Posterior vena cava (tissue), 2 donors: ENCODE results near the gene PTX4. TPM values are rescaled to one million over a fixed set of nuclear protein-coding genes. Genes with fewer than 3 reads are reported as not detected.
"Not testable (repeated sequence)": the region's sequence is repeated elsewhere in the genome, so short reads cannot be mapped to it uniquely, and the experiment has no call there.

ENCODE experiments used
- DNase-seq: peaks from one replicate; pipeline ENCODE4 v3.0.0-alpha.2; 2020; ENCODE audit warnings: low spot score
- intact Hi-C, 2 donors: fragments of 100-400 bp; cut with DNase I; formaldehyde crosslinking; loops; one replicate each; pipeline versions ENCODE4 v1.14.1 to v1.14.2; 2022 to 2023
- total RNA-seq, 2 donors: library from RNA; stranded (reverse); fragmentation: NEBNext Ultra II Directional; extraction: Animal tissue kit (Norgen Biotek cat#: 25700); gene quantifications; one replicate each; pipeline ENCODE4 v1.2.1, GENCODE V29; 2021
- donor health status: DM: yes; HTN: yes; CAD: no.
- donor health status: DM: yes; HTN: yes; CAD: no.

PTX4 gene
- total RNA-seq, 2 donors from 2014 or later, result 0.14 TPM; not detected in 1

GRCh38 chr16:1470481-1471251, 18.1 kb downstream of the PTX4 start:
- DNase-seq, result no peak
- intact Hi-C loops, result no loop called here

- no peak for DNase-seq
- intact Hi-C loops, result no loop called here
Observed at GRCh38 chr16:1469693-1470201, 19.0 kb downstream of the PTX4 start.

- intact Hi-C loops, DNase-seq: not testable (repeated sequence)
Observed at GRCh38 chr16:1469141-1469540, 19.6 kb downstream of the PTX4 start.

- no peak for DNase-seq
- intact Hi-C loops, result no loop called here
Observed at GRCh38 chr16:1468426-1468810, 20.3 kb downstream of the PTX4 start.

GRCh38 chr16:1466968-1467521, 21.7 kb downstream of the PTX4 start:
- DNase-seq, result no peak
- intact Hi-C loops, result no loop called here

GRCh38 chr16:1466054-1466453, 22.7 kb downstream of the PTX4 start:
- intact Hi-C loops, result no loop called here
- DNase-seq, result no peak

GRCh38 chr16:1465567-1465915, 23.2 kb downstream of the PTX4 start:
- no peak for DNase-seq
- intact Hi-C loops, result no loop called here

GRCh38 chr16:1464894-1465566, 23.7 kb downstream of the PTX4 start:
- DNase-seq, result no peak
- intact Hi-C loops, result loop anchor here in 1 of 2 donors (5.0 kb wide), 1 partner anchor 97 kb away; no protein-coding TSS in a partner anchor

- intact Hi-C loops, result loop anchor here in 1 of 2 donors (5.0 kb wide), 1 partner anchor 98 kb away; no protein-coding TSS in a partner anchor
- no peak for DNase-seq
Observed at GRCh38 chr16:1464196-1464893, 24.4 kb downstream of the PTX4 start.

- DNase-seq, result no peak
- intact Hi-C loops, result loop anchor here in 1 of 2 donors (5.0 kb wide), 1 partner anchor 101 kb away; no protein-coding TSS in a partner anchor
Observed at GRCh38 chr16:1461146-1461545, 27.6 kb downstream of the PTX4 start.

- intact Hi-C loops, result loop anchor here in 1 of 2 donors (5.0 kb wide), 1 partner anchor 102 kb away; no protein-coding TSS in a partner anchor
- DNase-seq, result peak; percentile 57
Observed at GRCh38 chr16:1460602-1461138, 28.1 kb downstream of the PTX4 start.

- intact Hi-C loops, result loop anchor here in 1 of 2 donors (5.0 kb wide), 1 partner anchor 102 kb away; no protein-coding TSS in a partner anchor
- DNase-seq, result no peak
Observed at GRCh38 chr16:1459967-1460366, 28.8 kb downstream of the PTX4 start.

GRCh38 chr16:1458977-1459341, 29.8 kb downstream of the PTX4 start:
- intact Hi-C loops, result no loop called here
- no peak for DNase-seq

- intact Hi-C loops, result no loop called here
Observed at GRCh38 chr16:1458336-1458976, 30.3 kb downstream of the PTX4 start.

GRCh38 chr16:1457489-1458245, 31.1 kb downstream of the PTX4 start:
- no peak for DNase-seq
- intact Hi-C loops, result no loop called here

More at GRCh38 chr16:1458336-1458976, 30.3 kb downstream of the PTX4 start:
- DNase-seq, result no peak

GRCh38 chr16:1456951-1457350, 31.8 kb downstream of the PTX4 start:
- intact Hi-C loops, result no loop called here

GRCh38 chr16:1455190-1456171, 33.3 kb downstream of the PTX4 start:
- DNase-seq, result no peak
- intact Hi-C loops, result no loop called here

More at GRCh38 chr16:1456951-1457350, 31.8 kb downstream of the PTX4 start:
- no peak for DNase-seq
